GM13977 (cell line): ENCODE results near the gene CMTM4.

Source experiments
- DNase-seq: peaks from one replicate; pipeline ENCODE4 v3.0.0; 2012; ENCODE audit warnings: low spot score
- CTCF ChIP-seq: IDR thresholded peaks from 2 replicates; pipeline ENCODE4 v1.5.1; 2012; ENCODE audit warnings: mild to moderate bottlenecking, control low read depth; ENCODE audit not compliant: insufficient read depth; ENCODE audit errors: extremely low read depth, missing control alignments
- in situ Hi-C: fragments of 300-500 bp; cut with MboI; formaldehyde crosslinking; loops from one replicate; pipeline ENCODE4 v1.12.0; 2022; ENCODE audit warnings: low sequenced_read_pairs, low pct_unique_long_range_greater_than_20kb, mixed read lengths, inconsistent platforms; ENCODE audit not compliant: unreplicated experiment

Gene CMTM4

DNA sequence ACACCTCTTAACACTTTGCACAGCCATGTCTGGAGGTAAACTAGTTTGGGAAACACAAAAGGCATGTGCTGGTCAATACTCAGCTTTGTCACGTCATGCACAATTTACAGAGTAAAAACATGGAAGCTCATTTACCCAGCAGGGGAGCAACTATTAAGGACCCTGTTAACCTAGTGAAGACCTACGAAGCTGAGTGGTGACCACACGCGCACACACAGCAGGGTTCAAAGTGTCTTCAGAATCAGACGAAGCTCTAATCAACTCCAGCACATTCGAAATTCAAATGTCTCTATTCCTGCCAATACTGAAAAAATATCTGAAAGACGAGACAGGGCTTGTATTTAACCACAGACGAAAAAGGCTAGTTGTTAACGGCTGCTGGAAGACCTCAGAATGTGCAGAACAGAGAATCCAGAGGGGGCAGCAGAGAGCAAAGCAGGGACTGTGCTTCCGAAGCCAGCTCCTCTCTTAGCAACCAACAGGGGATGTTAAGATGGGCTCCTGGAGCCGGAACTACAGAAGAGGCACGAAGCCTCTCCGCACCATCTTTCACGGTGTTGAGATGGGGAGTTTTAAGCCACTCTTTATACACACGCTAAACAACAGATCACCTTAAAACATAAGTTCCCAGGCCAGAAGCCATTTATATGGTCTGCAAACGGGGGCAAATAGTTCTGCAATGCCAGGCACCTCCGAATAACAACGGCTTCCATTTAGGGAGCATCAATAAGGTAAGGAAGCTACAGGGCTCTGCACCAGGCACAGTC, 45.7 kb downstream of the CMTM4 start:
- peak; percentile 88 for TF ChIP-seq CTCF
- in situ Hi-C loops = no loop called here
- peak; percentile 80 for DNase-seq

DNA sequence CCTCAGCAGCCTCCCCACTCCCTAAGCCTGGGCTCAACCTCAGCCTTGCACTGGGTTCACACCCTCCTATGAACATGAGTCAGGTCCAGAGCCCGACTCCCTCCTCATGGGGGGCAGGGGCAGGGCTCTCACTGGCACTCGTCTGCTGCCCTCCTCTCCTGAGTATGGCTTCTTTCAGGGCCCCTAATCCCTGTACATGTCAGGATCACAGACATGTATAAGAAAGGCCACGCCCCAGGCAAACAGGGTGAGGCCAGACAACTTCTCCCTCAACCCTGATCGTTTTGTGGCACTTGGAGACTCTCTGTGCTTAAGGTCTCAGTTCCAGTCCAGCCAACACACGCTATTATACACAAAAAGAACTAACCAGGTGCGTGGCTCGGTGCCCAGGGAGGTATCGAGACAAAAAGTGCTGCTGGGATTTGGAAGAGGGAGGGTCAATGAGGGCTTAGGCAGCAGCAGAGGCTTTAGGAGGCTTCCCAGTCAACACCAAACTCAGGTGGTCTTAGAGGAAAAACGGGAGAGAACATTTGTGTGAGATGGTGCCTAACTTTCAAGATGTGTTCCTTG, 46.8 kb downstream of the CMTM4 start:
- in situ Hi-C loops = no loop called here
- TF ChIP-seq CTCF = no peak
- DNase-seq = no peak

DNA sequence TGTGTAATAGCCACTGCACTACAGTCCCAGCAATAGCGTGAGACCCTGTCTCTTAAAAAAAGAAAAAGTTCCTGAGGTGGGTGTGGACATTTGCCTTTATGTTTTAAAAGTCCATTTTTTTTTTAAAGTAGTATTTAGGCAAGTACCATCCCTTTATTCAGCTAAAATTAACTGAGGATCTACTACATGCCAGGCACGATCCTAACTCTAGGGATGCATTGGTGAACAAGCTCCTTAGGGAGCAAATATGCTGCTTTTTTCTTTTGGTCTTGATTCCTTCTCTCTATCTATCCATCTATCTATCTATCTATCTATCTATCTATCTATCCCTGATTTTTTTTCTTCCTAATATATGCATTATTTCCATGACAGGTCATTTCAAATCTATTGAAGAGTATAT, 47.4 kb downstream of the CMTM4 start:
- TF ChIP-seq CTCF = no peak
- DNase-seq = no peak
- in situ Hi-C loops = no loop called here

GRCh38 chr16:66647866-66648265, 48.7 kb downstream of the CMTM4 start:
- no peak for DNase-seq
- TF ChIP-seq CTCF = no peak

DNA sequence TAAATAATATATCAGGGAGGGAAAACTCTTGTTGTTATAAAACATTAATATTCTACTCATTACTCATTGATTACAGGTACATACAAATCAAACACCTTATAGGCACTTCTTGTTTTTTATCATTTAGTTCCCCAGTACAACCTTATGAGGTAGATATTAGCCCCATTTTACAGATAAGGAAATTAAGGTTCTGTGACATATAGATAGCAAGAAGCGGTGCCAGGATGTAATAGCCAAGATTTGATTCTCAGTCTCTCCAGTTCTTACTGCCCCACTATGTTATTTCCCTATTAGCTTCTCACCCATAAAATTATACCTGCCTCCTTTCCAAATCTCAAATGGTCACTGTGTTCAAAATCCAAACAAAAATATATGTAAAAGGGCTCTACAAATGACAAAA, 55.2 kb downstream of the CMTM4 start:
- in situ Hi-C loops = no loop called here
- no peak for TF ChIP-seq CTCF
- DNase-seq = no peak

More at GRCh38 chr16:66647866-66648265, 48.7 kb downstream of the CMTM4 start:
- in situ Hi-C loops = no loop called here

DNA sequence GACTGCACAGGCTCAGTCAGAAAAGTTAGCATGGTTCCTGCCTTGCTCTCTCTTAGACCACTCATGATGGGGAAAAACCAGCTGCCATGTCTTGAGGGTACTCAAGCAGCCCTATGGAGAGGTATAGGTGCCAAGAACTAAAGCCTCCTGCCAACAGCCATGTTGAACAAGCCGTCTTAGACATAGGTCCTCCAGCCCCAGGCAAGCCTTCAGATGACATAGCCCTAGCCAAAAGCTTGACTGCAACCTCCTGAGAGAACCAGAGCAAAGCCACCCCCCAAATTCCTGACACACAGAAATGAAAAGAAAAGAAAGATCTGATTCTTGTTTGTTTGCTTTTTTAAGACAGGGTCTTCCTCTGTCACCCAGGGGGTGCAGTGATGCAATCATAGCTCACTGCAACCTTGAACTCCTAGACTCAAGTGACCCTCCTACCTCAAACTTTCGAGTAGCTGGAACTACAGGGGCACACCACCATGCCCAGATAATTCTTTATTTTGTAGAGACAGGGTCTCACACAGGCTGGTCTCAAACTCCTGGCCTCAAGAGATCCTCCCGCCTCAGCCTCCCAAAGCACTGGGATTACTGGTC, 55.7 kb downstream of the CMTM4 start:
- TF ChIP-seq CTCF = no peak
- in situ Hi-C loops = no loop called here
- DNase-seq = no peak
